Epithelial cell of proximal tubule (primary cell): Measurements from ENCODE around the gene LYST. TPM values are rescaled to one million over a fixed set of nuclear protein-coding genes. Genes with fewer than 3 reads are reported as not detected.

Experiments used
- DNase-seq: peaks from one replicate; pipeline ENCODE4 v3.0.0-alpha.2; 2011; ENCODE audit warnings: low read depth
- H3K4me3 ChIP-seq: 2 replicates; pipeline ENCODE4 v1.5.1; 2011; ENCODE audit warnings: low read depth, mild to moderate bottlenecking, low read length
- total RNA-seq: library from RNA; depleted of rRNA; stranded (reverse); fragments of >200 nt; gene quantifications from 2 replicates; pipeline ENCODE4 v1.2.3, GENCODE V29; 2015
- TF ChIP-seq, protein P1 (sequence below): conservative IDR thresholded peaks from 2 replicates; pipeline ENCODE4 v1.5.1; 2012; ENCODE audit warnings: low read depth, mild to moderate bottlenecking, low read length

LYST gene
- total RNA-seq, 1 donor from 2014 or later = 10.3 TPM

DNA sequence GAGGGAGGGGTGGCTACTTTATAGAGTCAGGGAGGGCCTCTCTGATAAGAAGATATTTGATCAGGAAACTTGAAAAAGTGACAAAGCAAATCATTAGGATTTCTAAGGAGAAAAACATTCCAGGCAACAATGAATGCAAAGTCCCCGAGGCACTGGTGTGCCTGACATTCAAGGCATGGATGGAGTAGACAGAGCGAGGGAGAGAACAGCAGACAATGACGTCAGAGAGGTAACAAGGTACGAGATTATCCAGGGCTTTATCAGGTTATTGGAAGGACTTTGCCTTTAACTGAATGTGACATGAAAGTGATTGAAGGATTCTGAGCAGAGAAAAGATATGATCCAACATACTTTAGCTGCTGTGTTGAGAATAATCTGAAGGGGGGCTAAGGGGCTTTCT, 144.7 kb downstream of the LYST start:
- TF ChIP-seq, protein P1, sequence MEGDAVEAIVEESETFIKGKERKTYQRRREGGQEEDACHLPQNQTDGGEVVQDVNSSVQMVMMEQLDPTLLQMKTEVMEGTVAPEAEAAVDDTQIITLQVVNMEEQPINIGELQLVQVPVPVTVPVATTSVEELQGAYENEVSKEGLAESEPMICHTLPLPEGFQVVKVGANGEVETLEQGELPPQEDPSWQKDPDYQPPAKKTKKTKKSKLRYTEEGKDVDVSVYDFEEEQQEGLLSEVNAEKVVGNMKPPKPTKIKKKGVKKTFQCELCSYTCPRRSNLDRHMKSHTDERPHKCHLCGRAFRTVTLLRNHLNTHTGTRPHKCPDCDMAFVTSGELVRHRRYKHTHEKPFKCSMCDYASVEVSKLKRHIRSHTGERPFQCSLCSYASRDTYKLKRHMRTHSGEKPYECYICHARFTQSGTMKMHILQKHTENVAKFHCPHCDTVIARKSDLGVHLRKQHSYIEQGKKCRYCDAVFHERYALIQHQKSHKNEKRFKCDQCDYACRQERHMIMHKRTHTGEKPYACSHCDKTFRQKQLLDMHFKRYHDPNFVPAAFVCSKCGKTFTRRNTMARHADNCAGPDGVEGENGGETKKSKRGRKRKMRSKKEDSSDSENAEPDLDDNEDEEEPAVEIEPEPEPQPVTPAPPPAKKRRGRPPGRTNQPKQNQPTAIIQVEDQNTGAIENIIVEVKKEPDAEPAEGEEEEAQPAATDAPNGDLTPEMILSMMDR = no peak
- DNase-seq = no peak

DNA sequence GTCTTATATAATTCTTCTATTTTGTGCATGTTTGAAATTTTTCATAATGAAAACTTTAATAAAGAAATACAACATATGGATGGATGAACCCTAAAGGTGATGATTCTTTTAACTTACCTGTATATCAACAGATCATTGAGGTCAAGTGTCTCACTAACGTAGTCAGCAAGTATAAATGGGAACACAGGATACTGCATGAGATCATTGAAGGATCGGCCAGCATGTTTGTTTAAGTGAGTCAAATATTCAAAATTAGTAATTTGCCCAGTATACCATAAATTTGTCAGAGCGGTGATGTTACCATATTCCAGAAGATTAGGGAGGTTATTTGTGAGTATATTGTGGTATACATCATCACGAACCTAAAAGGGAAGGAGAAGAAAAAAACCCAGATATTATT, 146.2 kb downstream of the LYST start:
- TF ChIP-seq, protein P1 = no peak
- no peak for DNase-seq
- no peak overlapping the region for H3K4me3 ChIP-seq

More for the DNA sequence above, 144.7 kb downstream of the LYST start:
- no peak overlapping the region for H3K4me3 ChIP-seq

DNA sequence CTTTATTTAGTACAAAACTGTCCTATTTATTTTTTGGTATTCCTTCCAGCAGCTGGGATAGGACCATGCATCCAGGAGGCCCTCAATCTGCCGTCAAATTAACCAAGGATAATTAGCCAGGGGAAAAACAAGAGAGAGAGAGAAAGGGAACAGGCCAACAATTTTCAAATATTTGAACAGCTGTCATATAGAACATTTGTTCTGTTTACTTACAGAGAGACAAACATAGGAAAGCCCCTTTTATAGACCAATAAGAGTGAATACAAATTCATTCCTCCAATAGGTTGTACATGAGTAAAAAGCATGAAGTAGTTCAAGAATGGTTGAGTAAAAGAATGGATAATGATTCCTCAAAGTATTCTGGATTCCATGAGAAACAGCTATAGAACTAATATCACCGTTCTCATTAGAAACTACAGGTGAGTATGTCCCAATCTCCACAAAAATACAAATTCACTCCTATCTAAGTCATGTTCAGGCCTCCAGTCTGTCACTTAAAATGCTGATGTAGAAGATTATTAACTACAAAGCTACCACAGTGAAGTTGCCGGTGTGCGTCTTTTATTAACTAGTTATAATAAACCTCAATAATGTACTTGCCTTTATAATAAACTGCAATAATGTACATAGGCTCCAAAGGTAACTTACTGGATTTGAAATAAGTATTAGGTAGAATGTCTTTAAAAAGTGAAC, 152.4 kb downstream of the LYST start:
- TF ChIP-seq, protein P1 = no peak
- H3K4me3 ChIP-seq = no peak overlapping the region
- no peak for DNase-seq

DNA sequence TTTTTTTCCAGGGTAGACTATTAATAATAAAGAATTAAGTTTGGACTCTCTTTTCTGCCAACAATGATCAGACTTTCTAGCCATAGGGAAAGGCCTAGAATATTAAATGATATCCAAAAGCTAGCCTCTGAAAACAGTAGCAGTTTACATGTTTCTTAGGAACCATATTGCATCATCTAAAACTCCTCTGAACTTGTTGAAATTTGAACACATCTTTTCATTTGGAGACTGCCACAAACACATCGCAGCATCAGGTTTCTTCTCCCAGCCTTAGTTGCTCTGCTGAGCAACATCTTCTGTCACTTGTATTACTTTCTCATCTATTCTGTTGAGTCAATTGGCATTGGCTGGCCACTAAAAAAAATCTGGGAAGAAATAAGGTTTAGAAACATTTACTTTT, 153.9 kb downstream of the LYST start:
- DNase-seq = no peak
- TF ChIP-seq, protein P1 = no peak
- no peak overlapping the region for H3K4me3 ChIP-seq

DNA sequence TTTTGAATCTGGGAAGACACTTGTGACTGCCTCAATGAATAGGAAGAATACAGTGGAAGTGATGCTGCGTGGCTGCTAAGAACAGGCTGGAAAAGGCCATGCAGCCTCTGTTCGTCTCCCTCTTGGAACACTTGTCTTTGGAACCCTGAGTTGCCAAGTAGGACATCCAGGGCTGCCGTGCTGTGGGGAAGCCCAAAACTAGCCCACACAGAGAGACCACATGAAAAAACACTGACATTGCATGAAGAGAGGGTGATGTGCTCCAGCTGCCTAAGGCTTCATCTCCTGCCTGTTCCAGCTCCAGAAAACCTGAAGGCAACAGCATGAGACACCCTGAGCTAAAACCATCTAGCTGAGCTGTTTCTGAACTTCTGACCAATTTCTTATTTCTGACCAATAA, 156.0 kb downstream of the LYST start:
- TF ChIP-seq, protein P1 = no peak
- no peak for DNase-seq
- no peak overlapping the region for H3K4me3 ChIP-seq

DNA sequence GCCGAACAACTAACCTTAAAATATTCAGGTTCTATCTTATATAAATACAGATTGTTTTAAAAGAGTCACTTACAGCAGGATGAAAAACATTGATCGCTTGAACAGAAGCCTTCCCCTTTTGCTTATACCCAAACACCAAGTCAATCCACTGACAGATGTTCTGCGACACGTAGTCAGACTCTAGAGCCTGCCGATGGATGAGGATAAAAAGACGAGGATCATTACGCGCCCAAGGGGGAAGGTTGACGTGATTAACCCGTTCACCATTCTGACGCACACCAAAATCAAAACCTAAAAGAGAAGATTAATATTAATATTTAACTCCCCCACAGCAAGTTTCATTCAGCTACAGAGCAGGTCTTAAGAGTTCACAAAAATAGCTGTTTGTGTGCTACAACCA, 157.7 kb downstream of the LYST start:
- H3K4me3 ChIP-seq = peak overlapping the region; percentile 17
- TF ChIP-seq, protein P1 = no peak
- no peak for DNase-seq

DNA sequence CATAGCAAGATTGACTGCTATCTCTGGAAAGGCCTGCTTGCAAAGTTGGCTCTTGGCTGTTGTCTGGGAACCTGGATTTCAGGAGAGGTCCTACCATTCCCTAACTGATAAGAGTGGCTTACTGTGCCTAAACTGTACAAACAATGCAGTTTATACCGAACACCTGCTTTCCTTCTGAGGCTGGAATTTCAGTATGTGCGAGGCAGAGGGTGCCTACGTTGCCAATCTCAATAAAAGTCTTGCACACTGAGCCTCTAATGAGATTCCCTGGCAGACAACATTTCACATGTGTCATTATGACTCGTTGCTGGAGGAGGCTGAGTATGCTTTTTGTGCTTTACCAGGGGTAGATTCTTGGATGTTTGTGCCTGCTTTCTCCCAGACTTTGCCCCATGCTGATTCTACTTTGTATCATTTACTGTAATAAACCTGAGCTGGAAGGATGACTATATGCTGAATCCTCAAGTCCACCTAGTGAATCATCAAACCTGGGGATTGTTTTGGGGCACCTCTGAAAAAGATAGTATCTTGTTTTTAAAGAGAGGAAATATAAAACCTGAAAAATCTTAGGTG, 158.2 kb downstream of the LYST start:
- DNase-seq = peak; percentile 78
- H3K4me3 ChIP-seq = no peak overlapping the region
- TF ChIP-seq, protein P1 = no peak
